PFSK-1 (cell line): ENCODE results near the gene AFF2.

Experiments
- FOXP2 ChIP-seq: optimal IDR thresholded peaks from 2 replicates; pipeline ENCODE3; 2011; ENCODE audit warnings: borderline replicate concordance, control low read depth, inconsistent platforms; ENCODE audit not compliant: insufficient read depth; ENCODE audit errors: extremely low read length, extremely low read depth
- POLR2AphosphoS5 ChIP-seq: IDR thresholded peaks from 2 replicates; pipeline ENCODE4 v1.6.1; 2012; ENCODE audit warnings: low read depth, mild to moderate bottlenecking, control low read depth, low read length, moderate library complexity
- REST ChIP-seq, 2 experiments: IDR thresholded peaks; 2 replicates each; pipeline versions ENCODE4 v1.6.1 to v1.8.0; 2011 to 2012; ENCODE audit warnings: low read depth in 2 of 2, low read length in 2 of 2, control low read depth in 1 of 2, inconsistent platforms in 1 of 2, mild to moderate bottlenecking in 1 of 2, moderate library complexity in 1 of 2; ENCODE audit not compliant: insufficient read depth in 1 of 2
- SIN3A ChIP-seq: IDR thresholded peaks from 2 replicates; pipeline ENCODE4 v1.6.1; 2012; ENCODE audit warnings: mild to moderate bottlenecking, low read length, moderate library complexity, borderline replicate concordance; ENCODE audit not compliant: insufficient read depth
- TAF1 ChIP-seq: IDR thresholded peaks from 2 replicates; pipeline ENCODE4 v1.6.1; 2012; ENCODE audit warnings: low read length, control low read depth, borderline replicate concordance; ENCODE audit not compliant: insufficient read depth

- TF ChIP-seq REST (IDR thresholded peaks at IDR 0.05; ENCODE audit: insufficient read depth in 1 of 2, low read depth in 2 of 2, low read length in 2 of 2), result no peak
- no peak for TF ChIP-seq POLR2AphosphoS5
- no peak for TF ChIP-seq TAF1
- TF ChIP-seq FOXP2, result no peak
- TF ChIP-seq SIN3A, result no peak
These were observed 402.2 kb downstream of the AFF2 start for GRCh38 chrX:148902581-148902980.
